Fibroblast of skin of abdomen (primary cell): ENCODE data around the gene CHST9.
"Not testable (repeated sequence)": the region's sequence is repeated elsewhere in the genome, so short reads cannot be mapped to it uniquely, and the experiment has no call there.

ENCODE experiments used
- DNase-seq: peaks from one replicate; pipeline ENCODE4 v3.0.0-alpha.2; 2013

The CHST9 gene

DNA sequence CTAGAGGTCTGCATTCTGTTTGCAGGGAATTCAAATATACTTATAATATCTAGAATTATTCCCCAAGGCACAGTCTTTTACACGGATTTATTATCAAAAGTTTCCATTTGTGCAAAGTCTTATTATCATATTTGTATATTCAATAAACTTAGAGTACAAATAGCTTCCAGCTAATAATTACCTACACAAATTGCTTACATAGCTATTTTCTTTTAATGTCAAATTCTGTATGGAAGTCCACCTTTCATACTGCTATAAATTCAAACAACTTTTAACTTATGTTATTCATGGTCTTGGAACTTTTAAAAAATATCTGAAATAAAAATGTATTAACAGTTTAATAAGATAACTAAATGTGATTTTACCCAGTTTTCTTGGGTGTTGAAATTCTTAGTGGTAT lies 13.1 kb downstream of the CHST9 start:
- DNase-seq: no peak

GRCh38 chr18:27165412-27165811 lies 19.7 kb downstream of the CHST9 start:
- DNase-seq: no peak

DNA sequence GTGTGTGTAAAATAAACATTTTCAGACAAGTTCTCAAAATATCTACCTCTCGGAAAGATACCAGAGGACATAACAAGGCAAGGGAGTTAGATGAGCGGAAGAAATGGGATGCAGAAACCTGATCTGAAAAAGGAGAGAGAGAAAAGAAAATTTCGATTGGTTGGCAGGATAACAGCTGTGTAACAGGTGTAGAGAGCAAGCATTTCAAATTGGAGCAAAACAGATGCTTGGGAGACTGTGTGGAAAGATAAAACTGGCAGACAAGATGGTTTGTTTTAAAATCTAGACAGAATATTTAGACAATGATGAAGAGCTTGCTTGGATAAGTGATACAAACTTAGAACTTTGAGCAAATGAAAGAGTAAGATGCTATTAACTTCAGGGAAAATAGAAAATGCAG lies 20.2 kb downstream of the CHST9 start:
- DNase-seq: no peak

- not testable (repeated sequence) for DNase-seq
These were observed 21.9 kb downstream of the CHST9 start for GRCh38 chr18:27163197-27163716.

- DNase-seq: not testable (repeated sequence)
These were observed 35.9 kb downstream of the CHST9 start for GRCh38 chr18:27149240-27149639.

GRCh38 chr18:27144672-27145071 lies 40.4 kb downstream of the CHST9 start:
- no peak for DNase-seq

DNA sequence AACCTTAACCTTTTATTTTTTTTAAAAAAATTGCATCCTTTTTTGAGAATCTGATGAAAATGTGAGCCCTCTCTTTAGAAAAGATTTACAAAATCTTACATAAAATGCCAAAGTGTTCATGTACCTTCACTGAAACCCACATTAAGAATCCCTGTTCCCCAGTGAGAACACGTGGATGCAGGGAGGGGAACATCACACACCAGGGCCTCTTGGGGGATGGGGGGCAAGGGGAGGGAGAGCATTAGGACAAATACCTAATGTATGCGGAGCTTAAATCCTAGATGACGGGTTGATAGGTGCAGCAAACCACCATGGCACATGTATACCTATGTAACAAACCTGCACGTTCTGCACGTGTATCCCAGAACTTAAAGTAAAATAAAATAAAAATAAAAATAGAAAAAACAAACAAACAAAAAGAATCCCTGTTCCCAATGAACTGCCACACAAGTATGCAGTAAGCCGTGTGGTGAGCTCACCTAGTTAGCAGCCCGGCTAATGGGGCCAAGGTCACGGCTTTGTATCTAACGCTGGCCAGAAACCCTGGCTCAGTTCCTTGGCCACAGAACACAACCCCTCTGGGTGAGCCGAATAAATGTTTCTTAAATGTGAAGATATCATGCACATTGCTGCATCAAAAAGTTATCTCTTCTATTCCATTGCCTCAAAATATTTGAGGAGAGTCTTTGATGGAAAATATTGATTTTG lies 41.4 kb downstream of the CHST9 start:
- DNase-seq: no peak

DNA sequence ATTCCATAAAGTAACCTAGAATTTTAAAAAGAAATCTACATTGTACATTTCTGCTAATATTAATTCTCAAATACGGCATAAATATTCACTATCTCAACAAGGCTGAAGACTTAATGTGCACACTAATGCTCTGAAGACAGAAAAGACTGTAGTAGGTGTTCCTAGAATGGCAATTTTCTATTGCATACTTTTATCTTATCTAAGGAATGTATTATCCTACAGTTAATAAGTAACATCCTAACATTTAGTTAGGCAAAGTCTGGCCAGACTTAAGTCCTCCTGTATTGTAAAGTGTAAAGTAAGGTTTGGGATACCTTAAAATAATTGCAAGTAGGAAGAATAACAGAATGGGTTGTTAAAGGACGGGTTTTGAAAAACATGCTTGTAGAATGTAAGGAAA lies 42.2 kb downstream of the CHST9 start:
- DNase-seq: no peak

GRCh38 chr18:27141876-27142275 lies 43.2 kb downstream of the CHST9 start:
- no peak for DNase-seq

- DNase-seq: no peak
These were observed 47.0 kb downstream of the CHST9 start for GRCh38 chr18:27138079-27138478.

DNA sequence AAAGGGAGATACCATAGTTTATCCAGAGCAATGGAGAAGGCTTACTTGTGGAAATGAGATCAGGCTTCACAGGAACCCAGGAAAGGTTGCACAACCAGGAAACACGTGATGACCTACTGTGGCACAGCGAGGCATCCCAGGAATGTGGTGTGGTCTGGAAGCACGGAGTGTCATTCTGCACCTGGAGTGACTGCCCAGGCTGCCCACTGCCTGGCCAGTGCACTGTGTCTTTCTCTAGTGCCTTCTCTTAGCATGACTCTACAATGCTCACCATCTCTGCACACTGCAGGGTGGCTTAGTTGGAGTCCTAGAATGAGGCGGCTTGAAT lies 48.9 kb downstream of the CHST9 start:
- DNase-seq: no peak

DNA sequence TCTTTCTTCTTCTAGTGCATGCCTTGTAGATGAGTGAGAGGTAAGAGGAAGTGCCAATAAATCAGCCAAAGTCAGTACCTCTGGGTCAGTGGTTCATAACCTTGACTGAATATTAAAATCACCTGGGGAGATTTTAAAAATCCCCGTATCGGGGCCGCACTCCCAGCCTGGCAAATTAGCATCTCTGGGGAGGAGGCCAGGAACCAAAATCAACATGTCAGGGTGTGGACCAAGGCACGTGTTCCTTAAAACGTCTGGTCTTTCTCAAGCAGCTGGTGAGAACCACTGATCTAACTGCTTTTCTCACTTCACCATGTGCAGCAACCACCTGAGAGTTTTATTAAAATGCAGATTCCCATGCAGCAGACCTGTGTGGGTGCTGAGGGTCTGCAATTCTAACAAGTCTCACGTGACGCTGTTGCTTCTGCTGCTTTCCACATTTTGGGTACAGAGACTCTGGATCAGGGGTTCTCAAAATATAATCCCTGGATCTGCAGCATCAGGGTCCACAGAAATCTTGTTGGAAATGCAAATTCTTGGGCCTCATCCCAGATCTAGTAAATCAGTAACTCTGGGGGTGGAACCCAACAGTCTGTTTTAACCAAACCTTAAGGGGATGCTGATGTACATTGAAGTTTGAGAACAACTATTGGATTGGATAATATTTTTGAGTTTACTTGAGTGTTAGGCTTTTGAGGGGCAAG lies 49.5 kb downstream of the CHST9 start:
- no peak for DNase-seq

- no peak for DNase-seq
These were observed 55.0 kb downstream of the CHST9 start for GRCh38 chr18:27130065-27130630.

- no peak for DNase-seq
These were observed 60.9 kb downstream of the CHST9 start for GRCh38 chr18:27124196-27124595.

DNA sequence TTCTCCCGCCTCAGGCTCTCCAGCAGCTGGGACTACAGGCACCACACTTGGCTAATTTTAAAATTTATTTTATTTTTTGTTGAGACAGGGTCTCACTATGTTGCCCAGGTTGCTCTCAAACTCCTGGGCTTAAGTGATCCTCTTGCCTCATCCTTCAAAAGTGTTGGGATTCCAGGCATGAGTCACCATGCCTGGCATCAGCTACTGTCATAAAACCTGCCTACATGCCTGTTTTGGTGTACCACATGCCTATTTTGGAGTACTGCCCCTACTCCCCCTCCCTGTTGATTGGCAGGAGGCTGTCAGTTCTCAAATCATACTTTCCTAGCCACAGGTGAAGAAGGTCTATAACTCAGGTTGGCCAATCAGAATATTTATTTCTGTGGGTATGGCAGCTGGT lies 64.0 kb downstream of the CHST9 start:
- DNase-seq: no peak

GRCh38 chr18:27120246-27120645 lies 64.9 kb downstream of the CHST9 start:
- DNase-seq: no peak

GRCh38 chr18:27118973-27119372 lies 66.1 kb downstream of the CHST9 start:
- DNase-seq: no peak

DNA sequence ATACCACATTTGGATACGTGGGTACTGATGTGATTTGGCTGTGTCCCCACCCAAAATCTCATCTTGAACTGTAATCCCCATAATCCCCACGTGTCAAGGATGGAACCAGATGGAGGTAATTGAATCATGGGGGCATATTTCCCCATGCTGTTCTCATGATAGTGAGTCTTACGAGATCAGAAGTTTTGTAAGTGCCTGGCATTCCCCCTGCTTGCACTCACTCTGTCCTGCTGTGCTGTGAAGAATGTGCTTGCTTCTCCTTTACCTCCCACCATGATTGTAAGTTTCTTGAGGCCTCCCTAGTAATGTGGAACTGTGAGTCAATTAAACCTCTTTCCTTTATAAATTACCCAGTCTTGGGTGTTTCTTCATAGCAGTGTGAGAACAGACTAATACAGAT lies 70.3 kb downstream of the CHST9 start:
- no peak for DNase-seq

GRCh38 chr18:27113358-27113757 lies 71.8 kb downstream of the CHST9 start:
- no peak for DNase-seq

DNA sequence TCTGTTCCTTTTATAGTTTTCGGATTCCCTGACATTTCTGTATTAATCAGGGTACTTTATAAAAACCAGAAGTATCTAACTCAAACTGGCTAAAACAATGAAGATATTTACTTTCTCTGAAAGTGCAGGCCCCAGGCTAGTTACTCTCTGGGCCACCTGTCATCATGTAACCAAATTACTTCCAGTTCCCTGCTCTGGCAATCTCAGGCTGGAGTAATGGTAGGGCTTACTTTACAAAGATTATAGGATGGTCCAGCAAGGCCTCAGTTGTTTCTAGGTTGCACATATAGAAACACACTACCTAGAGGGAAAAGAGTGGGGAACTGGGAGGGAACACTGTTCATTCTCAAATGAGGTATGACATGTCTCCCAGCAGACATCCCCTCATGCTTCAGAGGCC lies 74.8 kb downstream of the CHST9 start:
- DNase-seq: no peak

DNA sequence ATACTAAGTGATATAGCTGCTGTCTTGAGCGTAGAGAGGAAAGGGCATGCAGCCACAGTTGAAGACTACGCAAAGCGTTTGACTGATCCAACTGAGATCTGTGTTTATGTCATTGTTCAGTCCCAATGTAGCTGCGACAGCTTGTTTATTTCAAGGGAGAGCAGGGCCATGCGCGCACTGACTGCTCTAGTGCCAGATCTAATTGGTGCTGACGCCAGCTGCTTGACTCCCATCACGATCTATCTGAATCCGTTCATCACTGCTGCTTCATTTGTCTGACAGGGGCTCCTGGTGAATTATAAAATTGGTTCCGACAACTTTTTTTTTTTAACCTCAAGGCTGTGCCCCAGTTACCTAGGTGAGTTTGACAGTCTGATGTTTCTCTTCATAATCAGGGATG lies 75.7 kb downstream of the CHST9 start:
- DNase-seq: no peak

DNA sequence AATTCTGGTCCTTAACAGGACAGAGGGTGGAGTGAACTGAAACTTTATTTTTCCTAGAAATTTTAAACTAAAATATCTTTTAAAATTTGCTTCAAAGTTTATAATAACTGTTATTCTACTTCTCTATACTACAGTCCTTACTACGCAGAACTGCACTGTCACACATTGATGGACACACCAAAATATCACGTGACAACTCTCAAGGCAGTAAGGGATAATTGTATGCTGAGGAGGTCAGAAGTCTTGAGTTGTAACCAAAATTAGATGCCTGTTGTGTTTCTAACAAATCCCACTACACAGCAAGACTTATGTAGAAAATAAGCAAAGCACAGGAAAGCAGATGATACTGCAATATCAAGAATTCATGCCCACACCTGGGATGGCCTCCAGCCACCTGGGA lies 76.3 kb downstream of the CHST9 start:
- DNase-seq: no peak

DNA sequence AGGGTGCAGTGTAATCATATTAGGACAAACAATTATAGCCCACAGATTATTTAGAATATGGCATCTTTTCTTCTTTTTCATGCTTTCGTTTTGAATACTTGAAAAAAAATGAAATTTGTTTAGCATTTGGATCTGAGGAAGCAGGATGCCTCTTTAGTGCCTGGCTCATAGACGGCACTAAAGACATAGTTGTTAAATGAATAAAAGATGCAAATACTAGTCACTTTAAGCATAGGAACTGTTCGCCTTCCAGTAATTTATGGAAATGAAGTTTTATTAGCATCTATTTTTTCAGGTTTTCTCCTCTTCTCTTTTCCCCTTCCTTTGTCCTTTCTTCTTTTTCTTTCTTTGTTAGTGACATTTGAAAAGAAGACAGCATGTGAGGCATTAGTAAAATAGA lies 80.4 kb downstream of the CHST9 start:
- no peak for DNase-seq

DNA sequence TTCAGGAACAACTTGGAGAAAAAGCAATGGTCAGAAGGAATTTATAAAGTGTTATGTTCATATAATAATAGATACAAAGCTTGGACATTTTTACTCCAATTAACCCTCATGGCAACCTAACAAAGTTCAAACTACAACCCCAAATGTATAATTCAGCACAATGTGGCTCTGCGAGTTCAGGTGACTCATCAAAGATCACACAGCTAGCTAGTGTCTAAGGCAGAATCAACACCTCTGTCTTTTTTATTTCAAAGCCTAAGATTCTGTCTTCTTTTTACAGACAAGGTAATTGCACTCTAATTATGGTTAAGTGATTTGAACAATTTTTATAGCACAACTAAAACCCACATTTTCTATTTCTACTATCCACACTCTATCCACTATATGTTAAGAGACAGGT lies 90.5 kb downstream of the CHST9 start:
- no peak for DNase-seq
